Ishikawa (cell line): ENCODE measurements around the gene BEGAIN.

Experiments
- CEBPB ChIP-seq: IDR thresholded peaks from 2 replicates; pipeline ENCODE4 v1.6.1; 2012
- CREB1 ChIP-seq: IDR thresholded peaks from 2 replicates; pipeline ENCODE4 v1.6.1; 2012; ENCODE audit warnings: low read depth
- EGR1 ChIP-seq: IDR thresholded peaks from 2 replicates; pipeline ENCODE4 v1.6.1; 2012
- EP300 ChIP-seq: IDR thresholded peaks from 2 replicates; pipeline ENCODE4 v1.6.1; 2012; ENCODE audit warnings: borderline replicate concordance
- FOXM1 ChIP-seq: IDR thresholded peaks from 2 replicates; pipeline ENCODE4 v1.6.1; 2012; ENCODE audit warnings: low read depth, borderline replicate concordance
- MAX ChIP-seq: IDR thresholded peaks from 2 replicates; pipeline ENCODE4 v1.6.1; 2012
- NFIC ChIP-seq: IDR thresholded peaks from 2 replicates; pipeline ENCODE4 v1.6.1; 2012
- RAD21 ChIP-seq: IDR thresholded peaks from 2 replicates; pipeline ENCODE4 v1.6.1; 2012; ENCODE audit warnings: low read depth
- REST ChIP-seq: IDR thresholded peaks from 2 replicates; pipeline ENCODE4 v1.6.1; 2012; ENCODE audit warnings: low read depth, mild to moderate bottlenecking
- TAF1 ChIP-seq: IDR thresholded peaks from 2 replicates; pipeline ENCODE4 v1.6.1; 2012; ENCODE audit warnings: low read depth, mild to moderate bottlenecking
- TCF12 ChIP-seq: IDR thresholded peaks from 2 replicates; pipeline ENCODE4 v1.6.1; 2012; ENCODE audit warnings: low read depth
- TEAD4 ChIP-seq: IDR thresholded peaks from 2 replicates; pipeline ENCODE4 v1.6.1; 2012
- USF1 ChIP-seq: IDR thresholded peaks from 2 replicates; pipeline ENCODE4 v1.6.1; 2012
- YY1 ChIP-seq: IDR thresholded peaks from 2 replicates; pipeline ENCODE4 v1.6.1; 2012; ENCODE audit warnings: low read depth
- ZBTB7A ChIP-seq: IDR thresholded peaks from 2 replicates; pipeline ENCODE4 v1.6.1; 2012; ENCODE audit warnings: low read depth

Gene BEGAIN

GRCh38 chr14:100540141-100540925 is 46.9 kb downstream of the BEGAIN start:
- no peak for TF ChIP-seq CREB1
- TF ChIP-seq RAD21, result peak; percentile 17; the same call in 1 of the 2 replicates

- no peak for TF ChIP-seq EP300
- TF ChIP-seq YY1, result no peak
- TF ChIP-seq CEBPB, result no peak
- TF ChIP-seq FOXM1, result no peak
- TF ChIP-seq USF1, result 0 out of 2 replicates have a peak, but pooled peaks have one; percentile 31
- TF ChIP-seq EGR1, result no peak
- TF ChIP-seq CREB1, result no peak
- no peak for TF ChIP-seq ZBTB7A
- TF ChIP-seq TCF12, result no peak
- TF ChIP-seq TEAD4, result no peak
- 0 out of 2 replicates have a peak, but pooled peaks have one; percentile 31 for TF ChIP-seq MAX
- no peak for TF ChIP-seq TAF1
These were observed 47.5 kb downstream of the BEGAIN start for GRCh38 chr14:100539766-100540140.

GRCh38 chr14:100539003-100539660 is 48.1 kb downstream of the BEGAIN start:
- TF ChIP-seq EGR1, result no peak
- TF ChIP-seq CEBPB, result no peak
- TF ChIP-seq EP300, result no peak
- no peak for TF ChIP-seq CREB1
- TF ChIP-seq TCF12, result no peak
- no peak for TF ChIP-seq YY1
- TF ChIP-seq REST, result no peak
- TF ChIP-seq USF1, result no peak
- no peak for TF ChIP-seq TEAD4
- TF ChIP-seq NFIC, result no peak
- no peak for TF ChIP-seq MAX
- no peak for TF ChIP-seq ZBTB7A
- TF ChIP-seq FOXM1, result no peak
- no peak for TF ChIP-seq RAD21
- TF ChIP-seq TAF1, result no peak

- TF ChIP-seq EP300 (no peak), TEAD4 (no peak), EGR1 (no peak), CREB1 (no peak), ZBTB7A (no peak), RAD21 (no peak), TAF1 (no peak), USF1 (no peak), NFIC (no peak), CEBPB (no peak), REST (no peak), MAX (no peak), TCF12 (no peak), FOXM1 (no peak), YY1 (no peak)
These were observed 48.7 kb downstream of the BEGAIN start for GRCh38 chr14:100538351-100539002.
